Lung (tissue), 12 donors: Measurements from ENCODE around the gene ANK3. TPM values are rescaled to one million over a fixed set of nuclear protein-coding genes. Genes with fewer than 3 reads are reported as not detected.

Source experiments
- ATAC-seq: fragments of 200-7000 bp; cut with Tn5 transposase; one replicate; pipeline ENCODE4 v1.9.1; 2020; ENCODE audit warnings: moderate number of reproducible peaks; ENCODE audit not compliant: insufficient read depth, low FRiP score
- DNase-seq, 3 donors: peaks; one replicate each; pipeline ENCODE4 v3.0.0-alpha.2; 2013 to 2017
- H3K27ac ChIP-seq, 2 donors: one replicate each; pipeline ENCODE4 v1.5.1; 2013; ENCODE audit warnings: mild to moderate bottlenecking in 2 of 2, moderate library complexity in 2 of 2, control low read depth in 1 of 2, inconsistent platforms in 1 of 2, low read depth in 1 of 2, low read length in 1 of 2
- H3K27me3 ChIP-seq, 3 donors: one replicate each; pipeline ENCODE4 v1.5.1; 2013; ENCODE audit warnings: low read length in 2 of 3; ENCODE audit not compliant: control insufficient read depth in 3 of 3, insufficient read depth in 3 of 3
- H3K36me3 ChIP-seq, 4 donors: one replicate each; pipeline ENCODE4 v1.5.1; 2013; ENCODE audit warnings: low read length in 4 of 4, mild to moderate bottlenecking in 1 of 4, moderate library complexity in 1 of 4; ENCODE audit not compliant: control insufficient read depth in 4 of 4, insufficient read depth in 4 of 4
- H3K4me1 ChIP-seq, 5 donors: one replicate each; pipeline ENCODE4 v1.5.1; 2013; ENCODE audit warnings: low read length in 5 of 5, mild to moderate bottlenecking in 2 of 5, moderate library complexity in 1 of 5; ENCODE audit not compliant: control insufficient read depth in 5 of 5, insufficient read depth in 5 of 5
- H3K4me3 ChIP-seq: one replicate; pipeline ENCODE4 v1.5.1; 2013; ENCODE audit warnings: mild to moderate bottlenecking, control low read depth, moderate library complexity
- H3K9ac ChIP-seq, 2 donors: one replicate each; pipeline ENCODE4 v1.5.1; 2013; ENCODE audit warnings: low read length in 2 of 2, control low read depth in 1 of 2; ENCODE audit not compliant: insufficient read depth in 1 of 2
- H3K9me3 ChIP-seq, 4 donors: one replicate each; pipeline ENCODE4 v1.5.1; 2013; ENCODE audit warnings: low read length in 3 of 4, mild to moderate bottlenecking in 1 of 4, moderate library complexity in 1 of 4; ENCODE audit not compliant: control insufficient read depth in 4 of 4, insufficient read depth in 3 of 4
- WGBS, 2 donors: extraction: QIAGEN DNeasy Blood & Tissue Kit; methylation state at CpG; one replicate each; pipeline ENCODE4 v1.1.7; 2013; 5-methylcytosine and 5-hydroxymethylcytosine counted together
- polyA plus RNA-seq, 2 donors: library from polyadenylated mRNA; stranded (reverse); fragments of 200-250 nt; gene quantifications; one replicate each; pipeline ENCODE4 v1.2.1, GENCODE V29; 2013
- total RNA-seq, 2 donors: library from RNA; depleted of rRNA in 1 of 2; stranded (reverse); fragments of >200 nt in 1 of 2; gene quantifications; one replicate each; pipeline ENCODE4 v1.2.1, GENCODE V29; 2014 to 2021
- TF ChIP-seq, protein P1 (sequence below): IDR thresholded peaks from 2 replicates; pipeline ENCODE4 v1.5.1; 2012; ENCODE audit warnings: mild to moderate bottlenecking; ENCODE audit errors: control extremely low read depth, extremely low read depth
- donor health status: control.
- donor health status: control.
- donor health status: Bipolar disorder and iron deficiency.
- donor health status: healthy.
- donor health status: DM: yes; HTN: yes; CAD: no.

Gene ANK3
- total and polyA plus RNA-seq, 4 donors: 10.4 to 96.0 (median 46.4) TPM

DNA sequence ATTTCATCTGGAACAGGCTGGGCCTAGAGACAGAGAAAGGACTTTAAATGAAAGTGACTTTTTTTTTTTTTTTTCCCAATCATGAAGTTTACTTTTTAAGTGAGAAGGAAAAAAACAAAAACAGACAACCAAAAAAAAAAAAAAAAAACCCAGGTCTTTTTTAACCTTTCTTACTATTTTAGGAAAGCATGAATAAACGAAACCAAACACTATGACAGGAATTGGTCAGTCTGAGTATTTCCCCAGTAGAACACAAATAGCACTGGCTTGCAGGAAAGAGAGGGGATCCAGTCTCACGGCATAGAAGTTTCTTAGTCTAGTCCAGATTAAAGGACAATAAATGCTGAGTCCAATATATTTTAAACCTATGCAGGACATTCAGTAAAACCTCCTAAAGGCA is 302.8 kb downstream of the ANK3 start:
- H3K27ac ChIP-seq: no peak overlapping the region
- DNase-seq: no peak
- TF ChIP-seq, protein P1, sequence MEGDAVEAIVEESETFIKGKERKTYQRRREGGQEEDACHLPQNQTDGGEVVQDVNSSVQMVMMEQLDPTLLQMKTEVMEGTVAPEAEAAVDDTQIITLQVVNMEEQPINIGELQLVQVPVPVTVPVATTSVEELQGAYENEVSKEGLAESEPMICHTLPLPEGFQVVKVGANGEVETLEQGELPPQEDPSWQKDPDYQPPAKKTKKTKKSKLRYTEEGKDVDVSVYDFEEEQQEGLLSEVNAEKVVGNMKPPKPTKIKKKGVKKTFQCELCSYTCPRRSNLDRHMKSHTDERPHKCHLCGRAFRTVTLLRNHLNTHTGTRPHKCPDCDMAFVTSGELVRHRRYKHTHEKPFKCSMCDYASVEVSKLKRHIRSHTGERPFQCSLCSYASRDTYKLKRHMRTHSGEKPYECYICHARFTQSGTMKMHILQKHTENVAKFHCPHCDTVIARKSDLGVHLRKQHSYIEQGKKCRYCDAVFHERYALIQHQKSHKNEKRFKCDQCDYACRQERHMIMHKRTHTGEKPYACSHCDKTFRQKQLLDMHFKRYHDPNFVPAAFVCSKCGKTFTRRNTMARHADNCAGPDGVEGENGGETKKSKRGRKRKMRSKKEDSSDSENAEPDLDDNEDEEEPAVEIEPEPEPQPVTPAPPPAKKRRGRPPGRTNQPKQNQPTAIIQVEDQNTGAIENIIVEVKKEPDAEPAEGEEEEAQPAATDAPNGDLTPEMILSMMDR: no peak
- no peak for ATAC-seq
- no peaks in the 10 kb centered on the region for H3K9me3 ChIP-seq
- H3K36me3 ChIP-seq: peaks cover 0 to 12% (median 1%) of the 10 kb centered on the region in 4 donors
- no peaks in the 10 kb centered on the region for H3K27me3 ChIP-seq
- H3K4me1 ChIP-seq: peaks cover 0 to 4% (median 0%) of the 10 kb centered on the region in 5 donors
- no peak overlapping the region for H3K9ac ChIP-seq
- H3K4me3 ChIP-seq: no peak overlapping the region
- WGBS, 2 donors: 70 to 74% methylated on average over 2 of the region's 2 CpGs

GRCh38 chr10:60086421-60086820 is 303.3 kb downstream of the ANK3 start:
- no peak for ATAC-seq
- 98 to 99% methylated on average over 4 of the region's 4 CpGs for WGBS, 2 donors

GRCh38 chr10:60082744-60083344 is 306.8 kb downstream of the ANK3 start:
- TF ChIP-seq, protein P1: no peak
- ATAC-seq: no peak
- no peak overlapping the region for H3K4me3 ChIP-seq
- peaks cover 0 to 32% (median under 1%) of the 10 kb centered on the region in 4 donors for H3K36me3 ChIP-seq
- H3K4me1 ChIP-seq: peaks cover 0 to 4% (median 0%) of the 10 kb centered on the region in 5 donors
- no peaks in the 10 kb centered on the region for H3K27me3 ChIP-seq
- H3K27ac ChIP-seq: no peak overlapping the region
- no peak overlapping the region for H3K9ac ChIP-seq
- H3K9me3 ChIP-seq: no peaks in the 10 kb centered on the region
- DNase-seq: peak in 1 of 3 donors; percentile 18
- 58 to 80% methylated on average over 5 of the region's 5 CpGs for WGBS, 2 donors

More at GRCh38 chr10:60086421-60086820, 303.3 kb downstream of the ANK3 start:
- Histone ChIP-seq H3K36me3 (peaks cover 0 to 12% (median 1%) of the 10 kb centered on the region in 4 donors), H3K4me3 (no peak overlapping the region), H3K9me3 (no peaks in the 10 kb centered on the region), H3K27ac (no peak overlapping the region), H3K9ac (no peak overlapping the region), H3K4me1 (peaks cover 0 to 4% (median 0%) of the 10 kb centered on the region in 5 donors), H3K27me3 (no peaks in the 10 kb centered on the region)
- no peak for DNase-seq
- TF ChIP-seq, protein P1: no peak

DNA sequence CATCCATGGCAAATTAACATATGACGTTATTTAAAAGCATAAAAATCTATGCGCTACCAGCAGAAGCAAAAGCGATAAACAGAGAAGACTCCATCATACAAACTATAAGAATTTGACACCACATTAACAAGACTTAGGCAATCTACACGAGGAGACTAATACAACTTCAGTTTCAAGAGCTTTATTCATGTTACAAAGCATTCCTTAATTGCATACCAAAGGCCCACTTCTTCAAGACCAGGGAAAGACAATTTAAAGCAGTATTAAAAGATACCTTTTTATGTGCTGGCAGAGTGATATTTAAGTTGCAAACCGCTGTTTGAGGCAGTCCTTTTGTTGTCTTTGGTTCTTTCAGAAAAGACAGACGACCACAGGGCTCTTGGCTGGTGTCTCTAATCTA is 307.3 kb downstream of the ANK3 start:
- ATAC-seq (no peak), DNase-seq (peak in 2 of 3 donors; percentile 5 to 34)
- Histone ChIP-seq H3K9me3 (no peaks in the 10 kb centered on the region), H3K27me3 (no peaks in the 10 kb centered on the region), H3K4me1 (peaks cover 0 to 4% (median 0%) of the 10 kb centered on the region in 5 donors), H3K27ac (no peak overlapping the region), H3K4me3 (no peak overlapping the region), H3K36me3 (peaks cover 0 to 32% (median 1%) of the 10 kb centered on the region in 4 donors), H3K9ac (no peak overlapping the region)
- 69 to 80% methylated on average over 6 of the region's 6 CpGs for WGBS, 2 donors
- TF ChIP-seq, protein P1: no peak
